ENCODE data around the gene IMP4.

The IMP4 gene

GRCh38 chr2:130334026-130334425 lies 8.7 kb upstream of the IMP4 start:
- H3K36me3 Mint-ChIP-seq (ENCODE audit: low read depth): no peaks in the 10 kb centered on the region
- H3K4me3 Mint-ChIP-seq: no peak overlapping the region
- H3K4me1 Mint-ChIP-seq: peaks cover 13% of the 10 kb centered on the region
- H3K27me3 Mint-ChIP-seq (ENCODE audit: low read depth): peaks cover 37% of the 10 kb centered on the region
- no peaks in the 10 kb centered on the region for H3K9me3 Mint-ChIP-seq
- TF ChIP-seq CTCF (IDR thresholded peaks at IDR 0.05; ENCODE audit: unreplicated experiment in 3 of 3): no peak
- H3K27ac Mint-ChIP-seq: no peak overlapping the region

GRCh38 chr2:130335226-130335625 lies 7.5 kb upstream of the IMP4 start:
- Mint-ChIP-seq H3K36me3 (ENCODE audit: low read depth) (peaks cover 10% of the 10 kb centered on the region), H3K4me1 (peaks cover 13% of the 10 kb centered on the region), H3K4me3 (no peak overlapping the region), H3K9me3 (no peaks in the 10 kb centered on the region), H3K27me3 (ENCODE audit: low read depth) (peaks cover 31% of the 10 kb centered on the region), H3K27ac (no peak overlapping the region)
- no peak for TF ChIP-seq CTCF (IDR thresholded peaks at IDR 0.05; ENCODE audit: unreplicated experiment in 3 of 3)

GRCh38 chr2:130336150-130336876 lies 6.4 kb upstream of the IMP4 start:
- peaks cover 16% of the 10 kb centered on the region for H3K4me1 Mint-ChIP-seq
- peaks cover 20% of the 10 kb centered on the region for H3K27me3 Mint-ChIP-seq (ENCODE audit: low read depth)
- no peaks in the 10 kb centered on the region for H3K9me3 Mint-ChIP-seq
- H3K4me3 Mint-ChIP-seq: peak overlapping the region; percentile 85 to 86 (median 86)
- H3K27ac Mint-ChIP-seq: peak overlapping the region; percentile 7 to 89 (median 41)
- TF ChIP-seq CTCF (IDR thresholded peaks at IDR 0.05; ENCODE audit: unreplicated experiment in 3 of 3): no peak
- peaks cover 15% of the 10 kb centered on the region for H3K36me3 Mint-ChIP-seq (ENCODE audit: low read depth)

- Mint-ChIP-seq H3K27me3 (ENCODE audit: low read depth) (peaks cover 15% of the 10 kb centered on the region), H3K36me3 (ENCODE audit: low read depth) (peaks cover 17% of the 10 kb centered on the region), H3K4me3 (peak overlapping the region; percentile 85 to 86 (median 86)), H3K4me1 (peaks cover 23% of the 10 kb centered on the region), H3K9me3 (no peaks in the 10 kb centered on the region), H3K27ac (peak overlapping the region; percentile 7 to 89 (median 76))
- no peak for TF ChIP-seq CTCF (IDR thresholded peaks at IDR 0.05; ENCODE audit: unreplicated experiment in 3 of 3)
Measured at GRCh38 chr2:130336877-130337734, 5.6 kb upstream of the IMP4 start.

- Mint-ChIP-seq H3K27me3 (ENCODE audit: low read depth) (peaks cover 8% of the 10 kb centered on the region), H3K27ac (peak overlapping the region; percentile 7 to 89 (median 76)), H3K36me3 (ENCODE audit: low read depth) (peaks cover 17% of the 10 kb centered on the region), H3K4me1 (peaks cover 27% of the 10 kb centered on the region), H3K9me3 (no peaks in the 10 kb centered on the region), H3K4me3 (peak overlapping the region; percentile 85 to 86 (median 86))
- no peak for TF ChIP-seq CTCF (IDR thresholded peaks at IDR 0.05; ENCODE audit: unreplicated experiment in 3 of 3)
Measured at GRCh38 chr2:130337735-130338325, 4.9 kb upstream of the IMP4 start.

All from nephron (organoid).